ENCODE results near the gene PLD1.

PLD1 gene

DNA sequence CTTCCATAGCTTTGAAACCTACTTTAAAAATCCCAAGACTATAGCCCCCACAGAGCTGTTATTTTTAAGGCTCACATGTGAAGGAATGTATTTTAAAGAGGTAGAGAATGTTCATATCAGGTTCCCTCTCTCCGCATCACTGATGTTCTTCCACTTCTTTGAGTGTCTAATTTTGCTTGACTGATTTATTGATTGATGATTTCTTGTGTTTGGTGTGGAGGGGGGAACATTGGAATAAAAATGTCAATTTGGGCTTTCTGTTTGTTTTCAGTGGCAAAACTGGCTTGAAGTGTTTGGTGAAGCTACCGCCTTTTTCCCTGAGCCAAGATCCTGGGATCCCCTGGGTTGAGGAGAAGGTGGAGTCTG is 30.1 kb upstream of the PLD1 start:
- Histone ChIP-seq H3F3A (ENCODE audit: control insufficient read depth, insufficient read depth) (no peaks in the 10 kb centered on the region), H3K4me1 (ENCODE audit: control insufficient read depth, low read length) (no peaks in the 10 kb centered on the region), H3K9me2 (replicated peaks; ENCODE audit: control insufficient read depth, low read length) (no peaks in the 10 kb centered on the region), H3K4me3 (ENCODE audit: low read length) (no peak overlapping the region), H3K79me2 (ENCODE audit: control insufficient read depth, low read length) (no peaks in the 10 kb centered on the region), H3K27me3 (ENCODE audit: control insufficient read depth, low read length) (no peaks in the 10 kb centered on the region), H3K9me3 (ENCODE audit: control insufficient read depth, insufficient read depth, low read length) (no peaks in the 10 kb centered on the region), H4K20me1 (ENCODE audit: control insufficient read depth, insufficient read depth, low read depth, low read length) (no peaks in the 10 kb centered on the region), H3K36me3 (ENCODE audit: control insufficient read depth, low read length) (no peaks in the 10 kb centered on the region), H3K4me2 (ENCODE audit: low read length) (no peak overlapping the region), H3K27ac (ENCODE audit: low read depth, low read length) (no peak overlapping the region)
- no peak for TF ChIP-seq EZH2phosphoT487 (IDR thresholded peaks at IDR 0.05; ENCODE audit: borderline replicate concordance, low read length)
- TF ChIP-seq, protein P1, sequence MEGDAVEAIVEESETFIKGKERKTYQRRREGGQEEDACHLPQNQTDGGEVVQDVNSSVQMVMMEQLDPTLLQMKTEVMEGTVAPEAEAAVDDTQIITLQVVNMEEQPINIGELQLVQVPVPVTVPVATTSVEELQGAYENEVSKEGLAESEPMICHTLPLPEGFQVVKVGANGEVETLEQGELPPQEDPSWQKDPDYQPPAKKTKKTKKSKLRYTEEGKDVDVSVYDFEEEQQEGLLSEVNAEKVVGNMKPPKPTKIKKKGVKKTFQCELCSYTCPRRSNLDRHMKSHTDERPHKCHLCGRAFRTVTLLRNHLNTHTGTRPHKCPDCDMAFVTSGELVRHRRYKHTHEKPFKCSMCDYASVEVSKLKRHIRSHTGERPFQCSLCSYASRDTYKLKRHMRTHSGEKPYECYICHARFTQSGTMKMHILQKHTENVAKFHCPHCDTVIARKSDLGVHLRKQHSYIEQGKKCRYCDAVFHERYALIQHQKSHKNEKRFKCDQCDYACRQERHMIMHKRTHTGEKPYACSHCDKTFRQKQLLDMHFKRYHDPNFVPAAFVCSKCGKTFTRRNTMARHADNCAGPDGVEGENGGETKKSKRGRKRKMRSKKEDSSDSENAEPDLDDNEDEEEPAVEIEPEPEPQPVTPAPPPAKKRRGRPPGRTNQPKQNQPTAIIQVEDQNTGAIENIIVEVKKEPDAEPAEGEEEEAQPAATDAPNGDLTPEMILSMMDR (IDR thresholded peaks at IDR 0.05; ENCODE audit: low read depth, low read length, poor library complexity, severe bottlenecking): no peak

GRCh38 chr3:171839270-171839669 is 29.0 kb upstream of the PLD1 start:
- H3K4me2 ChIP-seq (ENCODE audit: low read length): no peak overlapping the region
- no peak overlapping the region for H3K4me3 ChIP-seq (ENCODE audit: low read length)
- TF ChIP-seq EZH2phosphoT487 (IDR thresholded peaks at IDR 0.05; ENCODE audit: borderline replicate concordance, low read length): no peak
- TF ChIP-seq, protein P1 (IDR thresholded peaks at IDR 0.05; ENCODE audit: low read depth, low read length, poor library complexity, severe bottlenecking): no peak
- H4K20me1 ChIP-seq (ENCODE audit: control insufficient read depth, insufficient read depth, low read depth, low read length): no peaks in the 10 kb centered on the region
- H3F3A ChIP-seq (ENCODE audit: control insufficient read depth, insufficient read depth): no peaks in the 10 kb centered on the region
- H3K27me3 ChIP-seq (ENCODE audit: control insufficient read depth, low read length): no peaks in the 10 kb centered on the region
- no peaks in the 10 kb centered on the region for H3K9me2 ChIP-seq (replicated peaks; ENCODE audit: control insufficient read depth, low read length)
- no peaks in the 10 kb centered on the region for H3K36me3 ChIP-seq (ENCODE audit: control insufficient read depth, low read length)
- no peaks in the 10 kb centered on the region for H3K4me1 ChIP-seq (ENCODE audit: control insufficient read depth, low read length)
- H3K79me2 ChIP-seq (ENCODE audit: control insufficient read depth, low read length): no peaks in the 10 kb centered on the region
- H3K9me3 ChIP-seq (ENCODE audit: control insufficient read depth, insufficient read depth, low read length): no peaks in the 10 kb centered on the region
- no peak overlapping the region for H3K27ac ChIP-seq (ENCODE audit: low read depth, low read length)

DNA sequence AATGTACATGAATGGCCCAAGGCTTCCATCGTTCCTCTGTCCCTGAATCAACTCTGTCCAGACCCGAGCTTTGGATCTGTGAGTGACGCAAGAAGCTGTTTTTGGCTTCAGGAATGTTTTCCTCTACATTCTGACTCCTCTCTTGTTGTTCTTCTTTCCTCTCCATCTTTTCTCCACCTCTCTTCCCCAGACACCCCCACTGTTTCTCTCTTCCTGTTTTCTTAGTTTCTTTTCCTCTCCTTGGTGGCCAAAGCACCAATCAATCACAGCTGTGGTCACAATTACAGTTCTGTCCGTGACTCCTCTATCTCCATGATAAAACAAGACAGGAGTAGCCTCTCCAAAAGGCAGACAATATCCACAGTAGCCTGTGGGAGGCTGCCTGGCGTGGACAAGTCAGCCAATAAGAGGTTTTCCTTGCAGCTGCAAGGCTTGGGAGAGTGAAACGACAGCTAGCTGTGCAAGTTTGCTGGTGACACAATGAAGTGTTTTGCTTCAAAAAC is 28.0 kb upstream of the PLD1 start:
- no peaks in the 10 kb centered on the region for H3K27me3 ChIP-seq (ENCODE audit: control insufficient read depth, low read length)
- no peaks in the 10 kb centered on the region for H3K9me3 ChIP-seq (ENCODE audit: control insufficient read depth, insufficient read depth, low read length)
- no peak for TF ChIP-seq EZH2phosphoT487 (IDR thresholded peaks at IDR 0.05; ENCODE audit: borderline replicate concordance, low read length)
- TF ChIP-seq, protein P1 (IDR thresholded peaks at IDR 0.05; ENCODE audit: low read depth, low read length, poor library complexity, severe bottlenecking): no peak
- H3F3A ChIP-seq (ENCODE audit: control insufficient read depth, insufficient read depth): no peaks in the 10 kb centered on the region
- H4K20me1 ChIP-seq (ENCODE audit: control insufficient read depth, insufficient read depth, low read depth, low read length): no peaks in the 10 kb centered on the region
- H3K9me2 ChIP-seq (replicated peaks; ENCODE audit: control insufficient read depth, low read length): no peaks in the 10 kb centered on the region
- H3K4me2 ChIP-seq (ENCODE audit: low read length): no peak overlapping the region
- H3K27ac ChIP-seq (ENCODE audit: low read depth, low read length): no peak overlapping the region
- H3K79me2 ChIP-seq (ENCODE audit: control insufficient read depth, low read length): no peaks in the 10 kb centered on the region
- H3K4me3 ChIP-seq (ENCODE audit: low read length): no peak overlapping the region
- no peaks in the 10 kb centered on the region for H3K4me1 ChIP-seq (ENCODE audit: control insufficient read depth, low read length)
- H3K36me3 ChIP-seq (ENCODE audit: control insufficient read depth, low read length): no peaks in the 10 kb centered on the region
